HG02885 (cell line): ENCODE results near the gene NUAK2.

Experiments
- ATAC-seq: cut with Tn5 transposase; IDR thresholded peaks from one replicate; pipeline ENCODE4 v1.9.1; 2021; ENCODE audit warnings: mild to moderate bottlenecking; ENCODE audit not compliant: unreplicated experiment, poor library complexity

Gene NUAK2

DNA sequence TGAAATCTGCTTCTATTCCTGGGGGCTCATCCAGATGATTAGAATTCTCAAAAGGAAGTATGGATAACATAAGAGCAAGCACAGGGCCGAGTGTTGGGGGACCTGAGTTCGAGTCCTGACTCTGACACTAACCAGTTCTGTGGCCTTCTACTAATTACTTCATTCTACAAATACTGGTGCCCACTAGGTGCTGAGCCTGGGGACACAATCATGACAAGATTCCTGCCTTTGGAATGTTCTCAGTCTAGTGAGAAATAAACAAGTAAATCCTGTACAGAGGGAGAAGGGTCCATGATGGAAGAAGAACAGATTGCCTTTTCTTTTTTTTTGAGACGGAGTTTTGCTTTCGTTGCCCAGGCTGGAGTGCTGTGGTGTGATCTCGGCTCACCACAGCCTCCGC lies 2.2 kb upstream of the NUAK2 start:
- ATAC-seq = no peak

DNA sequence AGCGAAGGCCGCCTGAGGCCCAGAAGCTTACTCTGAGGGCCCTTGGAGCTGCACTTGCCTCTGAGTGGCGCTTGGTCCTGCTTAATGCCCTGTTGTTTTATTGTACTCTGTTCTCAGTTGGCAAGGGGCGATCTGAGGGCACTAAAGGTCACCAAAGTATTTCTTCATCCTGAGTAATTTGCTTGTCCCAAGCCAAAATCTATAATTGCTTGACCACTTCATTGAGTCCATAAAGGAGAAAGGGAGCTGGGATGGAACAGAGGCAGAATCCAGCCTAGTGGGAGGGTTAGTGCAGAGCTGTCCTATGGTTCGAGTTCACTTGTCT lies 376 bp upstream of the NUAK2 start:
- ATAC-seq = no peak

DNA sequence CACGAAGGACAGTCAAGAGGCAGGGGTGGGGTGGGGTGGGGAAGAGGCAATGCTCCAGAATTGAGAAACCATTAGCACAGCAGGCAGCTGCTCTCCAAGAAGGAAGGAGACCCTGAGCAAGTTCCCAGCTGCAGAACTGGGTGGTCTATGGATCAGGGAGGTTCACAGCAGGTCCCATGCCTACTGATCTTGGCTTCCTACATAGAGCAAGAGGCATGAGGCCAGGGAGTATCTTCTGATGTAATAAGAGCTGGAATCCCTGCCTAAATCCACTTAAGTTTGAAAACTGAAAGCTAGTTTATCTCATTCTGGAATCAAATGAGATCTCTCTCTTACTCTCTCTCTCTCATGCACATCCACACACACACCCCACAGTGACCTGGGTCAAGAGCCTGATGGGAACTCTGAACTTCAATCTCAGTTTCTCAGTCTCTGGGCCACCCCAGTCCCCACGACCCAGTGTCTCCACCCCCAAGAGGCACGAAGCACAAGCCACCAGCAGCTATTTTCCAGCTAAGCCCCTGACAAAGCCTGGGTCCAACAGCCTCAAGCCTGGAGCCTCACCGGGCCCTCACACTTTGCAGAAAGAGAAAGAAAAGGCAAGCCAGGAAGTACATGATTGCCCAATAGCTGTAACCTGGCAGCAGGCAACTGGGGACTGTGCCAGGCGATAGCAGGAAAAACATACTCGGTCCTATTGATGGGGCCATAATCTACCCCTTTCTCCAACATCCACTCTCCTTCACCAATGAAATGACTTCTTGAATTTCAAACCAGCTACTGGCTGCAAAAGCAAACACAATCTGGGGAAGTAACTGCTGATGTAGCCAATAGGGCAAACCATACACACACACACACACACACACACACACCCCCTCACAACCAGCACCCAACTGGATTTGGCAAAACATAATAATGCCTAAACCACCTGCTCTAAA lies 2.2 kb downstream of the NUAK2 start:
- no peak for ATAC-seq

DNA sequence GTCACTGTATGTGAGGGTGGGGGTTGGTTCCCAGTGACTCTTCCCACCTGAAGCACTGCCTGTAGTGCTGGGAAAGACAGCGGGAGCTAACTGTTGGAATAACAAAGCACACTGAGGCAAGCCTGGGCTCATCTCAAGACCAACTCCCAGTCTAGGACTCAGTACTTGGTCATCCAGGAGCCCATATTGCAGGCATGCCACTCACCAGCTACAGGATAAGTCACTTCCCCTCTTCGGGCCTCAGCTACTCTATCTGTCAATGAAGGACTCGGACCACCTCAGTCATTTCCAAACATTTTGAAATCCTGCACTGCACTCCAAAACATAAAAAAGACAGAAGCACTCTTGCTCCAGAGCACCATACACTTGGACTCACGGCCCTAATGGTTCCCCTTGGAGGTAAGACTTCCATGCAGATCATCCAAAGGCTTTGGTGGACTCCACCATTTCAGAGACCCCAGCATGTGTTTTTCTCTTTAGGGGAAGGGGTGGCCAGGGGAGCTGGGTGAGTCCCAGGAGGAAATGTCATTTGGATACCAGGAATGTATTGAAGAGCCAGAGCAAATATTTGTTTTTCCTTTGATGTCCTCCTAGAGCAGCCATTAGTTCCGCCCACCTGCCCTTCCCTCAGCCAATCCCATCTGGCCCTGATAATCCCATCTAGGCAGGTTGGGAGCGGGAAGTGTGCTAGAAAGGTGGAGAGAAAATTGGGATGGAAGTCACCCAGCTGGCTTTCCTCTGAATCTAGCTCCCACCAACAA lies 3.1 kb downstream of the NUAK2 start:
- ATAC-seq = no peak

DNA sequence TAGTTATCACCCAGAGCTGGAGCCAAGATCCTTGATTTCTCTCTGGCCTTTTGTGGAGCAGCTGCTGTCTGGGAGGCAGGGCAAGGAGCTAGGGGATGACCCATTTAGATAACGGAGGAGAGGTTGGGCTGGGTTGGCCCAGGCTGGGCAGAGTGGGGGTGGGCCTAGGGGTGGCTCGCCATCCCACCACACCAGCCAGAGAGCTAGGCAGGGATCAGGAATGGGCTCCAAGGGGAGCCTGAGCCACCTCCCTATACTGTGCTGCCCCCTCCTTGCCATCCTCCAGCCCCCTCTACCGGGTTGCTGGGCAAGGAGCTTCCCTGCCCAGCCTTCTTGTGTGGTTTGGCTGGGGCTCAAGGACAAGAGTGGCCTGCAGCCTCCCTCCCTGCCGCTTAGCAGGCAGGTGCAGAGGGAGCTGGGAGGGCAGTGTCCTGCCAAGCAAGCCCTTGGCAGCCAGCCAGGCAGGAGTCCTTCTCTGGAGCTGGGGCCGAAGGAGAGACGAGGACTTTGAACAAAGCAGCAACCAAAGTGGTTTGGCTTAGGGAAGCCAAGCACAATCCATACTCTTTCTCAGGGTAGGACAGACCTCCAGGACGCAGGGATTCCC lies 4.1 kb downstream of the NUAK2 start:
- no peak for ATAC-seq

DNA sequence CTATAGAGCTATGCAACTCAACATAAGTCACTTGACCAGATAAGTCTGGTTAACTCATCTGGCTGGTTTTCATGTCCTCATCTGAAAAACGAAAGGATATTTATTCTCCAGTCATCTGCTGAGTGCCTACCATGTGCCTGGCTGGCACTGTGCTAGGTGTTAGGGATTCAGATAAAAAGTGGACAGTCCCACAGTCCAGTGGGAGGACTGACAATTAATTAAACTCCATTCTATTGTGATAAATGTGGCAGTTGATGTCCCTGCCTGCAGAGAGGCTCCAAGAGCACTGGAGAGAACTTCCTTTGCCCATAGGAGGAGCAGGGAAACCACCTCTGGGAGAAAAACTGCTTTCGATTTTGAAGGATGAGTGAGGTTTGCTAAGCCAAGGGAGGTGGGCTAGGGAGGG lies 5.4 kb downstream of the NUAK2 start:
- ATAC-seq = no peak

DNA sequence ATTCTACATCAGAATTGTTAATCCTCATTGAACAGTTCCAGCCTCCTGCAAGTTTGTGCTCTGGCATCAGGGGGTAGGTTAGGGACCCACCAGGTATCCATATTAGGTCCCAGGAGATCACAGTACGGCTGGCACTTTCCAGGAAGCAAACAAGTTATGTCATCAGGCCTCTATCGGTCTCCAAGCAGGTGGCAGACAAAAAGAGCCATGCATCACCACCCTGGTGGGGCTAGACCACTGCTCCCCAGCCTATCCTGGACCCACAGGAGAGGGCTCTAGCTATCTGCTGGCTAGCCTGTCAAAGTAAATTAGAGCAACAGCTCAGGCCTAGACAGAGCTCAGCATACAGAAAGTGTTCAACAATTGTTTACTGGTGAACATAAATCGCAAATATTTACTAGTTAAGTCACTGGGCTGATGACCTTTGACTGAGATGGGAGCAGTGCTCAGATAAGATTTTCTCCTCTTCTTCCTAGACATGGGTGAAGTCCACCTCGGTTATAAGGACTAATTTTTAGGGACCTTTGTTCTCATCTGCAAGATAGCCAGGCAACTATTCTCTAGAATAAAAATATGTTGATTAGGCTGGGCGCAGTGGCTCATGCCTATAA lies 6.4 kb downstream of the NUAK2 start:
- no peak for ATAC-seq

DNA sequence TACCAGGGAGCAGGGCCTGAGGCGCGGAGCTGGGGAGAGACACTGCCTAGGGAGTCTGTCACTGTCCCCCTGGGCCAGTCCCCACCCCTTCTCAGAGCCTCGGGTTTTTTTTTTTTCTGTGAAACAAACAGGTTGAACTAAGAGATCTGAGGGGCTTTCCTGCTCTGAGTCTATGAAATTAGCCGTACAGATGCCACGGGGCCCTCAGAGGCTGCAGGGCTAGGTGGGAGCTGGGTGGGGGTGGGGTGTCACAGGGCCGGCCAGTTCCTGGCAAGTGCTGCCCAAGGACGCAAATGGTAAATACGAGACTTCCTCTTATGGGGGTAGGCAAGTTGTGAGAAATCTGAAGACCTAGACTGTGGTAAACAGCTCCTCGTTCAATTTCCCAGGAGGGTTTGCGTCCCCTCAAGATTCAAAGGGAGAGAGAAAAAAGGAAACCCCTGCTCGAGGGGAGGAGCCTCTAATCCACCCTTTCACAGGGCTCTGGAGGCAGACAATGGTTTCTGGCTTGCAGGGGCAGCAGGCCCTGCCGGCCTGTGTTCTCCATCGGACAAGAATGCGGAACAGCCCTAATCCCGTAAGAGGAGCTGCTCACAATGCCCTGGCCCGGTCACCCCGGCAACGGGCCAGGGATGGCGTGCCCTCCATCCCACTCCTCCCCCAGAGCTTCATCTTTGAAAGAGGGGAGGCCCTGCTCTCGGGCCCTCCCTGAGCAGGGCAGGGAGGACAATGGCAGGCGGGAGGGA lies 7.8 kb downstream of the NUAK2 start:
- ATAC-seq = no peak

DNA sequence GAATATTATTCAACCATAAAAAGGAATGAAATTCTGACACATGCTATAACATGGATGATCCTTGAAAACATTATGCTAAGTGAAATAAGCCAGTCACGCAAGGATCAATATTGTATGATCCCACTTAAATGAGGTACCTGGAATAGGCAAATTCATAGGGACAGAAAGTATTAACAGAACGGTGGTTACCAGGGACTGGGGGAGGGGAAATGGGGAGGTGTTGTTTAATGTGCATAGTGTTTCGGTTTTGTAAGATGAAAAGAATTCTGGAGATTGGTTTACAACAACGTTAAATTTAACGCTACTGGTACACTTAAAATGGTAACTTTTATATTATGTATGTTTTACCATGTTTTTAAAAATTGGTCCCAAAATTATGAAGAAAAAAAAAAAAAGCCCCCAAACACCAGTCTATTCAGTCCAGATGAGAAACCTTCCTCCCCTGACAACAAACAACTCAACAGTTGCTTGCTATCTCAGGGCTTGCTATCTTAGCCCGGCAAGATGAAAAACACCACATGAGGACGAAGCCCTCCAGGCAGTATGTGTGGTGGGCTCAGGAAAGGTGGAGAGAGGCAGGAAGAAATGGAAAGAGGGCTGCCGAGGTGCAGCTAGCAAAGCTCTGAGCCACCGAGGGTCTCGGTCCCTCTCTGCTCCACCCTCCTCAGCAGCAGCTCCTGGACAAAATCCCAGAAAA lies 8.5 kb downstream of the NUAK2 start:
- ATAC-seq = no peak

DNA sequence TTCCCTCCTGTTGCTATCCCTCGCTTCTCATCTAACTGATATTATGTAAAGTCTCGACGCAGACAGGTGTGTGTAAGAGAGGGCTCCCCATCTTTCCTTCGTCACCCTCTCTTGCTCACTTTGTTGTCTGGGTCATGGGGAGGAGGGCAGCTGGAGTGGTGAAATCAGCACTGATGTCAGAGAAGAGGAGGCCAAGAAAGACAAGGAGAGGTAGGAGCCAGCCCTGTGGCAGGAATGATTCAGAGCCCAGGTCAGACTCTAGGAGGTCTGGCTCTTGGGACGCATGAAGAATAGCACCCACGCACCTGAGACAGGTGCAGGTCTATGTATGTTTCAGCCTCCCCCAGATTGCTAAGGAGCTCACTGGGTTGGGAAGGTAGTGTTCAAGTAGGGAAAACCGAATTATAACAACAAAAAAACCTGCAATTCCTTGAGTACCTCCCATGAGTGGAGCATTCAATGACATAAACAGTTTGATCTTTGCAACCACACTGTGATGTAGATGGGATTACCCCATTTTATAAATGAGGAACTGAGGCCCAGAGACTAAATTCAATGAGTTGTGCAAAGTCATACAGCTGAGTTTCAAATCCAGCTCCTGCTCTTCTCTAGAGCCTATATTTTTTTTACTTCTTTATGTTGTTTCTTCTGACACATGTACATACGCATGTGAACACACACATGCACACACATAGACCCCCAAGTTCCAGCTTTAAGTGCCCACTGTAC lies 10.4 kb downstream of the NUAK2 start:
- no peak for ATAC-seq

DNA sequence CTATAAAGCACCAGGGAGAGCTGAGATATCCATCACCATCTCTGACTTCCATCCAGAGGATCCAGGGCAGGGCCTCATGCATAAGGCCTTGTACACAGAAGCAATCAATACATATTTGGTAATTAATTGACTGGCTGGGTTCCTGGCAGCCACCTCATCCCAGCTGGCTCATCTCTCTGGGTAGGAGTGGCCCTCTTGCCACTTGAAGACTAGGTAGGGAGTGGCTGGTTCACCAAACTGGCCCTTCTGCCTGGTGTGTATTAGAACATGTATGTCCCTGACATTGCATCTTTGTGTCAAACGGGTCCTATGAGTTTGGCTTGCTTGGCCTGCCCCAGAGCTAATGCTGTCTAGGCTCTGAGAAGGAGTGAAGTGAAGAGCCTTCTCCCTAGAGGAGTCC lies 11.8 kb downstream of the NUAK2 start:
- ATAC-seq = no peak

DNA sequence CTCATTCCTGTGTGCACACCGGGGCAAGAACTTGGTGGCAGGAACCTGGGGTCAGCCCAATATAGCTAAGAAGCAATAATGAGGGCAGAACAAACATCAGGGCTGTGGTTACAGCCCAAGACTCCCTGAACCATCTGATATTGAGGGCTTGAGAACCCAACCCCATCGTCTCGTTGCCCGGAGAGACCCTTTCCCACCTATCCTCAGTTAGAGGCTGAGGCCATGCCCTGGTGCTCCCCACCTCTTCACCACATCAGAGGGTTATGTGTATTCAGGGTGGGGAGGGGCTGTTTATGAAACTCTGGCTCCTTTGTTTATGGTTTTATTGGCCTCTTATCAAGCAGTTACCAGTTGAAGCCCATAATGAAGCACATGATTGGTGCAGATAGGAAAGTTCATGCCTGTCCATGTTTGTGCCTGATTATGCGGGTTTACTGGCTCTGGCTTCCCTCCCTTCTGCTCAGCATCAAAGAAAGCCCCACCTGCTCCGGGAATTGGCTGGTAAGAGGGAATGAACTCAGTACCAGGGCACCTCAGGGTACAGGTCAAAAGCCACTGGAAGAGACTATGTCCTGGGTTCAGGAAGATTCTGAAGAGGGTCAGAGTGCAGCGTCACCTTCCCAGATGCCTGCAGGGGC lies 14.5 kb downstream of the NUAK2 start:
- ATAC-seq = no peak

DNA sequence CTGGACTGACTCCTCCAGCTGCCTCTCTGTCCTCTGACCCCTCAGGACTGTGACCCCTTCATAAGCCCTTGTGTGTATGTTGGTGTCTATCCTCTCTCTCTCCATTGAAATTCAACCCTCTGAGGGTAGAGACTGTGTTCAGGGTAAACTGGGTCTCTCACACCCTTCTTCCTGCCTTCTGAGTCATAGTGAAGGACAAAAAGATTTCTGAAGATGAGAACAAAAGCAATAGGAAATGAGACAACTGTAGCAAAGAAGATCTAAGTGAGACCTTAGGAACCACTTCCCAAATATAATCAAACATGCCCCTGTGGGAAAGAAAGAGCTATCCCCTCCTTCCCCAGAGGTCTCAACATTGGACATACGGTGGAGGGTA lies 16.9 kb downstream of the NUAK2 start:
- no peak for ATAC-seq

DNA sequence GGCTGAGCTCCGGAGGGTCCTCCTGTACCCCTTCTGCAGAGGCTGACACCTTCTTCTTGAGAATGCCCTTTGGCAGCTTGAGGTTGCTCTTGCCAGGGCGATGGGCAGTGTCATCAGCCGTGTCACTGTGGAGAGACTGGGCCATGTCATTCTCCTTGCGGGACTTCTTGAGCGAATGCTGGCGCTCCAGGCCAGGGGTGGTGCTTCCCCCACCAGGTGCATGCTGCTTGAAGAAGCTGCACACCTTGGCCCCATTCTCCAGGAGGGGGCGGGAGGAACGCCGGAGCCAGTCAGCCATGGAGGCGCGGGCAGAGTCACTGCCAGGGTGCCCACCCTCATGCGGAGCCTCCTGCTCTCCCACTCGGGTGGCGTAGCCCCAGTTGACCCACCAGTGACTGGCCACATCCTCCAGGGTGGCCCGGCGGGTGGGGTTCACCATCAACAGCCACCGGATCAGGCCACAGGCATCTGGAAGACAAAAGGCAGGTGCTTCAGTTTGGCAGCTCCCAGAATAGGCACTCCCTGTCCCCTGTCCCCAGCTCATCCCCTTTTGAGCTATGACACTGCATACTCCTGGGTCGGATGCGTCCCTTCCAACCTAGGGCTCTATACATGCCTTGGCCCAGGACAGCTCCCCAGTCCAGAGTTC lies 17.4 kb downstream of the NUAK2 start:
- ATAC-seq = no peak

DNA sequence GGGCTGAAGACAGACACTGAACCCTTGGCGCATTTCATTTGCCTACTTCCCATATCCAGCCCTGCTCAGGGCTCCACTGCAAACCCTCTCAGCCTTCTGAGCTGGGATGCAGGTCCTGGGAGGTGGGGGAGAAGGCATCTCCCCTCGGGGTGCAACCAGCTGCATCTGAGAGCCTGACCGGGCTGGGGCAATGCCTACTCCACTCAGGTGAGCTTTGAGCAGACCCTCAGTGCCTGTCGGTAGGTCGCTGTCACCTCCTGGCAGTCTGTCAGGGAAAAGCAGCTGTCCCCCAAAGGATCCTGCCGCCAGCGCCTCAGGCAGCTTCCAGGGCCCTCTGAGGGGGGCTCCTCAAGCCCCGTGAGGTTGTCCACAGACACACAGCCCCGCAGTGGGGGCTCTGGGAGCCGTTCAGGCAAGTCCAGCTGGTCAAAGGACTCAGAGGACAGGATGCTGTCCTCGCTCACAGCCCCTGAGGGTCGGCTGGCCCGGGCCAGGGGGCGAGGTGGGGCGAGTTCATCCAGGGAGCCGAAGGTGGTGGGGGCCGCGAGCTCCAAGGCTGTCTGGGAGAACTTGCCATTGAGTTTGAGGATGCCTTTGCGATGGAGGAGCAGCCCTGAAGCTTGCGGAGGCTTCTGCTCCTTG lies 18.2 kb downstream of the NUAK2 start:
- no peak for ATAC-seq

DNA sequence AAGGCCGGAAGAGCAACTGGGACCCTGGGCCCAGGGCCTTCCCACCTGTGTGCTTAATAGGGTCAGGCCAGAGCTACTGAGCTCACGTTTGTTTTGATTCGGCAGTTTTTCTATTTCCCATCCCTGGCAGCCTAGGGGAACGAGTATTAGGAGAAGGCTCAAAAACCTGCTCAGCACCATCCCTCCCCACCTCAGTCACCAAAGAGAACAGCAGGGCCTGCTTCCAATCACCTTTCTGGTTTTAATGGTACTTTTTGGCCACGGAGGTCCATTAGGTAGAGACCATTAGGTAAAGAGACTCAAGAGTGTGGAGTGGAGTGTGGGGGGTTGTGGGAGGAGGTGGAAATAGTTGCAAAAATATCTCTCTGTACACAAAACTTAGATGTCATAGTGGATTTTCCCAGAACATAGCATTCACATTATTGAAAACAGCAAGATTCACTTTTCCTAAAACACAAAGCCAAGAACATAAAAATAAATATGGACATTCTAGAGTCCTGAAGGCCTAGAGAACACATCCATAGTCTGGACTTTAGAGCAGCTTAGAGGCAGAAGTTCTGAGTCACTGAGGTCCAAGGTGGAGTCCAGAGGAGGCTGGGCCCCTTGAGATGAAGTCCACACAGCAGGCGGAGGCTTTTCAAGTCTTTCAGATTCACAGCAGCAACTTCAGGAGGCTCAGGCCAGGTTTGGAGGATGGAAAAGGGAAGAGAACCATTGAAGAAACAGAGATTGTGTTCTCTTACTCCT lies 19.5 kb downstream of the NUAK2 start:
- ATAC-seq = no peak
